DMS 273 treated with DMSO at 0.1 percent for 48 hours (cell line): ENCODE data around the gene SELPLG.
"Not testable (repeated sequence)": the region's sequence is repeated elsewhere in the genome, so short reads cannot be mapped to it uniquely, and the experiment has no call there.

ENCODE experiments used
- DNase-seq: peaks from one replicate; lab custom pipeline; 2025; lab: John Stamatoyannopoulos, UW

The SELPLG gene

GRCh38 chr12:108633534-108634248 is at the start of gene SELPLG:
Gene SELPLG (minus strand): TSS chr12:108633894. CDS start chr12:108624307, 9,587 bp downstream.
- DNase-seq = no peak

GRCh38 chr12:108681317-108681716 is 47.6 kb upstream of the SELPLG start:
- DNase-seq = no peak

GRCh38 chr12:108679106-108679681 is 45.5 kb upstream of the SELPLG start:
- DNase-seq = no peak

- DNase-seq = no peak
Measured at GRCh38 chr12:108678104-108678730, 44.5 kb upstream of the SELPLG start.

GRCh38 chr12:108677381-108677780 is 43.7 kb upstream of the SELPLG start:
- no peak for DNase-seq

- no peak for DNase-seq
Measured at GRCh38 chr12:108676707-108677106, 43.0 kb upstream of the SELPLG start.

GRCh38 chr12:108675792-108676191 is 42.1 kb upstream of the SELPLG start:
- DNase-seq = no peak

- DNase-seq = no peak
Measured at GRCh38 chr12:108672054-108672453, 38.4 kb upstream of the SELPLG start.

GRCh38 chr12:108671110-108671509 is 37.4 kb upstream of the SELPLG start:
- DNase-seq = no peak

GRCh38 chr12:108670066-108670631 is 36.5 kb upstream of the SELPLG start:
- DNase-seq = no peak

- no peak for DNase-seq
Measured at GRCh38 chr12:108668542-108668941, 34.8 kb upstream of the SELPLG start.

GRCh38 chr12:108668063-108668462 is 34.4 kb upstream of the SELPLG start:
- DNase-seq = no peak

- no peak for DNase-seq
Measured at GRCh38 chr12:108667349-108667748, 33.7 kb upstream of the SELPLG start.

GRCh38 chr12:108666401-108666881 is 32.7 kb upstream of the SELPLG start:
- no peak for DNase-seq

GRCh38 chr12:108665608-108666202 is 32.0 kb upstream of the SELPLG start:
- DNase-seq = no peak

GRCh38 chr12:108664338-108665258 is 30.9 kb upstream of the SELPLG start:
- peak; percentile 23 for DNase-seq

GRCh38 chr12:108663324-108664015 is 29.8 kb upstream of the SELPLG start:
- no peak for DNase-seq

- not testable (repeated sequence) for DNase-seq
Measured at GRCh38 chr12:108658115-108658514, 24.4 kb upstream of the SELPLG start.

- no peak for DNase-seq
Measured at GRCh38 chr12:108657130-108657745, 23.5 kb upstream of the SELPLG start.

GRCh38 chr12:108656247-108656646 is 22.6 kb upstream of the SELPLG start:
- not testable (repeated sequence) for DNase-seq
